H9 (cell line): Measurements from ENCODE around the gene UBN1. TPM values are rescaled to one million over a fixed set of nuclear protein-coding genes. Genes with fewer than 3 reads are reported as not detected.

Experiments
- DNase-seq: peaks from one replicate; pipeline ENCODE4 v3.0.0-alpha.2; 2017
- H2AFZ ChIP-seq: one replicate; pipeline ENCODE4 v1.6.1; 2013; ENCODE audit warnings: mild to moderate bottlenecking, low read length, control low read depth, moderate library complexity
- H2AK5ac ChIP-seq: 2 replicates; pipeline ENCODE4 v1.6.1; 2013; ENCODE audit warnings: low read length, control low read depth, mixed read lengths; ENCODE audit not compliant: insufficient read length
- H2BK120ac ChIP-seq: one replicate; pipeline ENCODE4 v1.6.1; 2013; ENCODE audit warnings: low read depth, mild to moderate bottlenecking, low read length, control low read depth, inconsistent platforms; ENCODE audit not compliant: poor library complexity, severe bottlenecking
- H2BK12ac ChIP-seq: 2 replicates; pipeline ENCODE4 v1.6.1; 2013; ENCODE audit warnings: low read length, control low read depth, mixed read lengths, low read depth; ENCODE audit not compliant: insufficient read length
- H2BK15ac ChIP-seq: 2 replicates; pipeline ENCODE4 v1.6.1; 2013; ENCODE audit warnings: low read depth, low read length, control low read depth
- H2BK20ac ChIP-seq: one replicate; pipeline ENCODE4 v1.6.1; 2013; ENCODE audit warnings: low read depth, mild to moderate bottlenecking, low read length, control low read depth, inconsistent platforms; ENCODE audit not compliant: poor library complexity, severe bottlenecking
- H2BK5ac ChIP-seq: 2 replicates; pipeline ENCODE4 v1.6.1; 2013; ENCODE audit warnings: low read length, control low read depth, mixed read lengths; ENCODE audit not compliant: insufficient read length
- H3K14ac ChIP-seq: 2 replicates; pipeline ENCODE4 v1.6.1; 2013; ENCODE audit warnings: low read length, control low read depth; ENCODE audit not compliant: insufficient read depth
- H3K18ac ChIP-seq: 2 replicates; pipeline ENCODE4 v1.6.1; 2013; ENCODE audit warnings: low read depth, mild to moderate bottlenecking, mixed read lengths, low read length, control low read depth; ENCODE audit not compliant: insufficient read length
- H3K23ac ChIP-seq: 2 replicates; pipeline ENCODE4 v1.6.1; 2013; ENCODE audit warnings: low read length, control low read depth, mixed read lengths, low read depth; ENCODE audit not compliant: insufficient read length
- H3K23me2 ChIP-seq: 2 replicates; pipeline ENCODE4 v1.6.1; 2013; ENCODE audit warnings: low read depth, mild to moderate bottlenecking, mixed read lengths, low read length, control low read depth; ENCODE audit not compliant: insufficient read length, poor library complexity, severe bottlenecking
- H3K27ac ChIP-seq: 2 replicates; pipeline ENCODE4 v1.5.1; 2013; ENCODE audit warnings: low read length, control low read depth, mixed read lengths, low read depth; ENCODE audit not compliant: insufficient read length
- H3K27me3 ChIP-seq: 2 replicates; pipeline ENCODE4 v1.6.1; 2013; ENCODE audit warnings: low read length, control low read depth, inconsistent platforms; ENCODE audit not compliant: insufficient read depth
- H3K4ac ChIP-seq: 2 replicates; pipeline ENCODE4 v1.6.1; 2013; ENCODE audit warnings: low read depth, mild to moderate bottlenecking, control low read depth, inconsistent platforms, low read length, moderate library complexity
- H3K4me1 ChIP-seq: 2 replicates; pipeline ENCODE4 v1.6.1; 2013; ENCODE audit warnings: low read length, control low read depth, inconsistent platforms; ENCODE audit not compliant: insufficient read depth
- H3K4me2 ChIP-seq: 2 replicates; pipeline ENCODE4 v1.6.1; 2013; ENCODE audit warnings: low read length, control low read depth, mixed read lengths; ENCODE audit not compliant: insufficient read length, insufficient read depth
- H3K56ac ChIP-seq: 2 replicates; pipeline ENCODE4 v1.6.1; 2013; ENCODE audit warnings: low read depth, mild to moderate bottlenecking, mixed read lengths, low read length, control low read depth; ENCODE audit not compliant: insufficient read length
- H3K79me1 ChIP-seq: 2 replicates; pipeline ENCODE4 v1.6.1; 2013; ENCODE audit warnings: low read depth, mild to moderate bottlenecking, moderate library complexity, low read length, control low read depth, inconsistent platforms; ENCODE audit not compliant: insufficient read depth, poor library complexity, severe bottlenecking
- H3K79me2 ChIP-seq: 2 replicates; pipeline ENCODE4 v1.6.1; 2013; ENCODE audit warnings: low read length, control low read depth, inconsistent platforms; ENCODE audit not compliant: insufficient read depth
- H3K9ac ChIP-seq: 2 replicates; pipeline ENCODE4 v1.6.1; 2013; ENCODE audit warnings: low read length, control low read depth, mixed read lengths; ENCODE audit not compliant: insufficient read length; ENCODE audit errors: extremely low read depth
- H3K9me3 ChIP-seq: one replicate; pipeline ENCODE4 v1.6.1; 2013; ENCODE audit warnings: low read depth, low read length, inconsistent platforms; ENCODE audit not compliant: control insufficient read depth
- H3T11ph ChIP-seq: one replicate; pipeline ENCODE4 v1.6.1; 2013; ENCODE audit warnings: mild to moderate bottlenecking, low read length, control low read depth, inconsistent platforms
- H4K20me1 ChIP-seq: one replicate; pipeline ENCODE4 v1.6.1; 2013; ENCODE audit not compliant: control insufficient read depth, insufficient read length, insufficient read depth
- H4K5ac ChIP-seq: 2 replicates; pipeline ENCODE4 v1.6.1; 2013; ENCODE audit warnings: low read depth, mild to moderate bottlenecking, mixed read lengths, low read length, control low read depth; ENCODE audit not compliant: insufficient read length
- H4K8ac ChIP-seq: replicated peaks from 2 replicates; pipeline ENCODE4 v1.6.1; 2013; ENCODE audit warnings: low read length, control low read depth, mixed read lengths, low read depth; ENCODE audit not compliant: insufficient read length
- H4K91ac ChIP-seq: 2 replicates; pipeline ENCODE4 v1.6.1; 2013; ENCODE audit warnings: low read depth, mild to moderate bottlenecking, moderate library complexity, mixed read lengths, low read length, control low read depth; ENCODE audit not compliant: insufficient read length
- H3K27ac Mint-ChIP-seq, 3 experiments: 2 replicates in 2 of 3; 3 replicates in 1 of 3; pipeline ENCODE4 v1.8.0; 2020 to 2021; ENCODE audit warnings: mixed read lengths in 3 of 3, mild to moderate bottlenecking in 1 of 3, moderate library complexity in 1 of 3
- H3K27me3 Mint-ChIP-seq: 2 replicates; pipeline ENCODE4 v1.8.0; 2021; ENCODE audit warnings: low read depth, mild to moderate bottlenecking, moderate library complexity, mixed read lengths
- H3K36me3 Mint-ChIP-seq, 3 experiments: 2 replicates in 2 of 3; 3 replicates in 1 of 3; pipeline ENCODE4 v1.8.0; 2020 to 2021; ENCODE audit warnings: low read depth in 3 of 3, mixed read lengths in 3 of 3; ENCODE audit not compliant: insufficient read depth in 1 of 3
- H3K4me1 Mint-ChIP-seq, 2 experiments: 2 replicates each; pipeline ENCODE4 v1.8.0; 2020; ENCODE audit warnings: mixed read lengths in 2 of 2
- H3K4me3 Mint-ChIP-seq, 2 experiments: 2 replicates in 1 of 2; 3 replicates in 1 of 2; pipeline ENCODE4 v1.8.0; 2020 to 2021; ENCODE audit warnings: mild to moderate bottlenecking in 2 of 2, mixed read lengths in 2 of 2, moderate library complexity in 1 of 2
- H3K9me3 Mint-ChIP-seq, 2 experiments: 2 replicates in 1 of 2; 3 replicates in 1 of 2; pipeline ENCODE4 v1.8.0; 2020; ENCODE audit warnings: mild to moderate bottlenecking in 2 of 2, mixed read lengths in 2 of 2, moderate library complexity in 1 of 2
- WGBS: extraction: QIAGEN DNeasy Blood & Tissue Kit; methylation state at CpG from one replicate; pipeline ENCODE4 v1.1.7; 2013; ENCODE audit warnings: missing lambda C conversion rate, low lambda C conversion rate, mixed read lengths; ENCODE audit not compliant: insufficient read length; ENCODE audit errors: extremely low coverage; 5-methylcytosine and 5-hydroxymethylcytosine counted together
- total RNA-seq: library from RNA; stranded (reverse); gene quantifications from 2 replicates; pipeline ENCODE4 v1.2.1, GENCODE V29; 2021
- TF ChIP-seq, protein P1 (sequence below): fragments of 200-600 bp; sonication (generic); conservative IDR thresholded peaks from 3 replicates; pipeline ENCODE4 v1.8.0; 2021; ENCODE audit warnings: antibody characterized with exemption, mild to moderate bottlenecking

The UBN1 gene
- total RNA-seq, 1 experiment from 2014 or later, result 55.2 TPM

DNA sequence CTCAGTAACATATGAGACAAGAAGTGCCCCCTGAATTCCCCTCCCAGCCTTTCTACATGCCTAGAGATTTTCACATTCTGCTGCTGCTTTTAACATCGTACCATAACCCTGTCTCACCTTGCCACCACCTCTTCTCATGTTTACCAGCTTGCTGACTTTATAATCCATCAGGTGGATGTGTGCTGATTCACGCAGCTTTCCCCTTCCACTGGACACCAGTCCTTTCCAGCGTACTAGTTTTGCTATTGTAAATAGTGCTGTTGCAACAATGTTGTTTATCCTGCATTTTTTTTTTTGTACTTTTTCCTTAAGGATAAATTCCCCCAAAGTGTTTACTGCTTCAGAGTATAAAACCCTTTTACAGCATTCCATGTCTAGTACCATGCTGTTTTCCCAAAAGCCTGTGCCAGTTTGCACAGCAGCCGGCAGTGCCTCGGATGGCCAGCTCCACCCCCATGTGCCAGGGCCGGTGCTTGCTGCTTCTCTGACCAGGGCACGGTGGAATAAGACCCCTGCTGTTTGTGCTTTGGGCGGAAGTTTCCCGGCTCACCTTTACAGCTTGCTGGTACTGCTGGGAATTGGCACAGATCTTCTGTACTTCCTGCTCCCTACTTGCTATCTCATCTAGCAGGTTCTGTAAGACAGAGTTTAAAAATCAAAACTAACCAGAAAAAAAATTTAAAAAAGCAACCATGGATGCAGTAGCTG lies 41.3 kb downstream of the UBN1 start:
- no peaks in the 10 kb centered on the region for H4K20me1 ChIP-seq
- H3K4me2 ChIP-seq, result no peak overlapping the region
- H4K8ac ChIP-seq, result no peak overlapping the region
- no peaks in the 10 kb centered on the region for H3K4me1 Mint-ChIP-seq
- H3K9me3 Mint-ChIP-seq, result no peaks in the 10 kb centered on the region
- H4K5ac ChIP-seq, result no peak overlapping the region
- no peak overlapping the region for H3K18ac ChIP-seq
- H3K27ac ChIP-seq, result no peak overlapping the region
- H3K14ac ChIP-seq, result no peak overlapping the region
- no peaks in the 10 kb centered on the region for H3K9me3 ChIP-seq
- no peak overlapping the region for H3T11ph ChIP-seq
- no peak overlapping the region for H2BK20ac ChIP-seq
- H3K79me2 ChIP-seq, result no peaks in the 10 kb centered on the region
- no peaks in the 10 kb centered on the region for H3K27me3 Mint-ChIP-seq
- H3K4me3 Mint-ChIP-seq, result no peak overlapping the region
- H2BK12ac ChIP-seq, result no peak overlapping the region
- TF ChIP-seq, protein P1, sequence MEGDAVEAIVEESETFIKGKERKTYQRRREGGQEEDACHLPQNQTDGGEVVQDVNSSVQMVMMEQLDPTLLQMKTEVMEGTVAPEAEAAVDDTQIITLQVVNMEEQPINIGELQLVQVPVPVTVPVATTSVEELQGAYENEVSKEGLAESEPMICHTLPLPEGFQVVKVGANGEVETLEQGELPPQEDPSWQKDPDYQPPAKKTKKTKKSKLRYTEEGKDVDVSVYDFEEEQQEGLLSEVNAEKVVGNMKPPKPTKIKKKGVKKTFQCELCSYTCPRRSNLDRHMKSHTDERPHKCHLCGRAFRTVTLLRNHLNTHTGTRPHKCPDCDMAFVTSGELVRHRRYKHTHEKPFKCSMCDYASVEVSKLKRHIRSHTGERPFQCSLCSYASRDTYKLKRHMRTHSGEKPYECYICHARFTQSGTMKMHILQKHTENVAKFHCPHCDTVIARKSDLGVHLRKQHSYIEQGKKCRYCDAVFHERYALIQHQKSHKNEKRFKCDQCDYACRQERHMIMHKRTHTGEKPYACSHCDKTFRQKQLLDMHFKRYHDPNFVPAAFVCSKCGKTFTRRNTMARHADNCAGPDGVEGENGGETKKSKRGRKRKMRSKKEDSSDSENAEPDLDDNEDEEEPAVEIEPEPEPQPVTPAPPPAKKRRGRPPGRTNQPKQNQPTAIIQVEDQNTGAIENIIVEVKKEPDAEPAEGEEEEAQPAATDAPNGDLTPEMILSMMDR, result no peak
- no peak overlapping the region for H2BK5ac ChIP-seq
- no CpG with 5 or more reads among the region's 9 CpGs for WGBS
- H3K27me3 ChIP-seq, result no peaks in the 10 kb centered on the region
- no peak overlapping the region for H3K23ac ChIP-seq
- no peaks in the 10 kb centered on the region for H3K79me1 ChIP-seq
- H3K27ac Mint-ChIP-seq, result peak overlapping the region in 2 of 3 experiments; percentile 44 to 63; a peak in 3 of 7 replicates
- H3K9ac ChIP-seq, result no peak overlapping the region
- no peak overlapping the region for H2AFZ ChIP-seq
- no peaks in the 10 kb centered on the region for H3K4me1 ChIP-seq
- H2AK5ac ChIP-seq, result no peak overlapping the region
- no peak overlapping the region for H2BK120ac ChIP-seq
- H4K91ac ChIP-seq, result no peak overlapping the region
- no peaks in the 10 kb centered on the region for H3K23me2 ChIP-seq
- no peak overlapping the region for H3K56ac ChIP-seq
- H3K36me3 Mint-ChIP-seq, result peaks cover 25 to 79% (median 63%) of the 10 kb centered on the region in 3 experiments
- no peak overlapping the region for H2BK15ac ChIP-seq
- no peak for DNase-seq
- H3K4ac ChIP-seq, result no peak overlapping the region
